ENCODE data around the gene PLA2G4D.

Gene PLA2G4D

DNA sequence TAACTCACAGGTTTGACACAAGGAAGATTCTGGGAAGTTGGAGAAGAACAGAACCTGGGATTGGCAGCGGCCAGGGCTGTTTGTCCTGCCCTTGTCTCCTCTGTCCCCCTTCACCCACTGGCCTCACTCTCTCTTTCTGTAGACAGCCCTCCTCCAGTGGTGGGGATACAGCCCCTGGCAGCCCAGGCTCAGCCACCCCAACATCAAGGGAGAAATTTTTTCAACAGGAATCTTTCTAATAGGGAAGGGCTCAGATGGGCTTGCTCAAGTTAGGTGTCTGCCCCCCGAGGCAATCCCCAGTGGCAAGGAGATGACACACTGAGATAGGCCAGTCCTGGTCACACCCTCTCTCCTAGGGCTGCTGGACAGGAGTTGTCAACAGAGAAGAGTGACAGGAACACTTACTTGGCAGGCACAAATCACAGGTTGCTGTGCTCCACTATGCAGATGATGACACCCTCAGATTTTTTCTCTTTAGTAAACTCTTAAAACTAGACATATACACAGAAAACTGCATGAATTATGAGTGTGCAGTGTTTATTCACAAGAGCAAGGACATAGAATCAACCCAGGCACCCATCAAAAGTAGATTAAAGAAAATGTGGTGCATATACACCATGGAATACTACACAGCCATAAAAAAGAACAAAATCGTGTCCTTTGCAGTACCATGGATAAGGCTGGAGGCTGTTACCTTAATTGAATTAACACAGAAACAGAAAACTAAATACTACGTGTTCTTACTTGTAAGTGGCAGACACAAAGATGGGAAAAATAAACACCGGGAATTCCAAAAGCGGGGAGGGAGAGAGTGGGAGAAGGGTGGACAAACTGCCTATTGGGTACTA lies 36.3 kb downstream of the PLA2G4D start:
- DNase-seq (ENCODE audit: low read depth in 1 of 2, low spot score in 1 of 2), result no peak

GRCh38 chr15:42056934-42057798 lies 37.2 kb downstream of the PLA2G4D start:
- DNase-seq (ENCODE audit: low read depth in 1 of 2, low spot score in 1 of 2), result peak in 1 of 2 donors; percentile 21

DNA sequence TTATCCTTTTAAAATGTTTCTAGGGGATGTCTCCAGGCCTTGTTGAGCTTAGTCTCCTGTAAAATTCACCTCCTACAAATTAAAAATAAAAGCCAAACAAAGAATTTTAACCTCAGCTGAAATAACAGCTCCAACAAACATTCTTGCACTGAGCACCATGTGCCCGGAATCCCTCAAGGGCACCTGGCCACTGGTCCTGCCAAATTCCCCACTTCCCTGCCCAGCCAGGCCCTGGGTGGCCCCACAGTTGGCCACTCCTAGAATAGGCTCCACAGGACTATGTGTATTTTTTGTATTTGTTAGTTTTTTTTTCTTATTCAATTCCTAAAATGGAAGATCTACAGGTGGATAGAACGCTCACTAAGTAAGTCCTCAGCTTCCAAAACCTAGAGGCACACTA lies 40.4 kb downstream of the PLA2G4D start:
- no peak for DNase-seq (ENCODE audit: low read depth in 1 of 2, low spot score in 1 of 2)

- DNase-seq (ENCODE audit: low read depth in 1 of 2, low spot score in 1 of 2), result no peak
These were observed 41.4 kb downstream of the PLA2G4D start for GRCh38 chr15:42053010-42053409.

DNA sequence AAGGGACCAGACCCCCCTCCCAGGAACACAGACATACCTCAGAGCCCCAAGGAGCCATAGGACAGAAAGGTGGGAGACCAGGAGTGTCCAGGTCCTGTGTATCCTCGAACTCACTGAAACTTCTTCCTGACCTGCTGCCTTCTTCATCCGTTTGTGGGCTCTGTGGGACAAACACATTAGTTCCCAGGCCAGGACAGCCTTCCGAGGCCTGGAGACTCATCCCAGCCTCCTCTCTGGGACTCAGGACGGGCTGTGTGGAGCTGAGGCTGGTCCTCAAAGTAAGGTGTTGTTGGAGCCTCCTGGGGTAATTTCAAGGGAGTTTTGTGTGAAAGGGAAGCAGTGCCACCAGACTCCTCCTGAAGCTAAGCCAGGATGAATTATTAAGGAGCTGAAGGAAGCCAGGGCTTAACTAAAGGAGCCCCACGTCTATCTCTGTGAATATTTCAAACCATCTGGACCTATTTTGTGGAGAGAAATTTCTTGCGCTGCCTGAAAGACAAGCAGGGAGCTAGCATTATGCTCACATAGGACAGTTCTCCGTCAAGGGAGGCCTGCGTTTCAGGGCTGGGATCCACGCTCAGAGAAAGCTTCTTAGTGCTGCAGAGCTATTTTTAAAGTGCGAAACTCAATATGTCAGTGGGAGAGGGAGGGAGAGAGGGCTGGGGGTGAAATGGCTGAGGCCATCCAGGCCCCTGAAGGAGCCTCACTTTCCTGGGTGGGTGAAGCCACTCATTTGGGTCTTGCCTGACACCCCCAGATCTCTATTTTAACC lies 43.7 kb downstream of the PLA2G4D start:
- DNase-seq (ENCODE audit: low read depth in 1 of 2, low spot score in 1 of 2), result no peak

GRCh38 chr15:42048821-42049200 lies 45.6 kb downstream of the PLA2G4D start:
- DNase-seq (ENCODE audit: low read depth in 1 of 2, low spot score in 1 of 2), result no peak

DNA sequence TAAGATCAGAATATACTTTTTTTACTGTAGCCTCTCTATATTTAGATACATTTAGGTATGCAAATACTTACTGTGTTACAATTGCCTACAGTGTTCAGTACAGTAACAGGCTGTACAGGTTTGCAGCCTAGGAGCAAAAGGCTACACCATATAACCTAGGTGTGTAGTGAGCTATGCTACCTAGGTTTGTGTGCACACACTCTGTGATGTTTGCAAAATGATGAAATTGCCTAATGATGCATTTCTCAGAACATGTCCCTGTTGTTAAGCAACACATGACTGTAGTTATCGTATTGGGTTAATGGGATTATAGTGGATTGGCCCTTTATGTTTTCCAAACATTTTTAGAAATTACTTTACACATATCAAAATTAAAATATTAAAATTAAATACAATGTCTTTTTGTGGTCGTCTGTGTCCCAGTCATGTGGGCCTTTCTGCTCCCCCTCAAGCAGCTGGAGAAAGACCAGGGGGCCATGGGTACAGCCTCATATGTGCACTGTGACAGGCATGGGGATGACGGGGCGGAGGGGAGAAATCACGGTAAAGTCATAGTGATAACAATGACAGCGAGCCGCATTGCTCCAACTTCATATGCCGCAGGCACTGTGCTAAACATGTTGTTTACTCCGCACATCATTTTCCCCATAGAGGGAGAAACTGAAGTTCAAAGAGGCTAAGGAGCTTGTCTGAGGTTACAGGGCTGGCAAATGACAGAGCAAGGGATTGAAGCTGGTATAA lies 46.1 kb downstream of the PLA2G4D start:
- DNase-seq (ENCODE audit: low read depth in 1 of 2, low spot score in 1 of 2), result no peak

GRCh38 chr15:42046597-42046996 lies 47.8 kb downstream of the PLA2G4D start:
- DNase-seq (ENCODE audit: low read depth in 1 of 2, low spot score in 1 of 2), result no peak

- DNase-seq (ENCODE audit: low read depth in 1 of 2, low spot score in 1 of 2), result no peak
These were observed 49.1 kb downstream of the PLA2G4D start for GRCh38 chr15:42045211-42045615.

DNA sequence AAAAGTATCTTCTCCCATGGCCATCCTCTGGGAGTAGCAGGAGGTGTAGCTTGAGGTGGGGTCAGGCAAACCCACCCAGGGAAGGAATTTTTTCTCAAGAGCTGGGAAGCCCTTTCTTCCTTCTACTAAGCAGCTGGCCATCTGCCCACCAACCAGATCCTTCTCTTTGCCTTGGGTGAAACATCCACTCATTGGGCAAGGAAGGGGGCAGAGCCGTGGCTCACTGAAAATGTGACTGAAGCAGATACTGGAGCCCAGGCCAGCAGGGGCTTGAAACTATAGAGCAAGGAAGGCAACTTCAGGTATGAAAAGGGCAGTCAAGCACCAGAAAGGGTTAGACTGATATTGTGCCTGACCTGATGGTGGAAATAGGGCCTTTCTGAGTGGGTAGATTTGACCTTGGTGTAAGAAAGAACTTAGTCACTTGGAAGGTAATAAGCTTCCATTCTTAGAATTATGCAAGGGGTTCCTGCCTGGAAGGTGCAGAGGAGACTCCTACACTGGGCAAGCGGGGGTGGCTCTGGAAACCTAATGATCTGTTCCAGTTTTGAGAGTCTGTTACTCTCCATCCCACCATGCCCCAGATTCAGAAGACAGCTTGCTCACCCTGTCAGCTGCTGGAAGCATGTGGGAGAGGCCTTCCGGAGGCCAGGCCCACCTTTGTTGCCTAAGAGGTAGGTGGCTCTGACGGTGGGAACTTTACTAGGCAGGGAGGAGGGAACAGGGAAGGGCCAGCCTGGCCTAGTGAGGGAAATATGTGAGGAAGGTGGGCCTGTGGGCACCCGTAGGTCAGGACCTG lies 51.6 kb downstream of the PLA2G4D start:
- no peak for DNase-seq (ENCODE audit: low read depth in 1 of 2, low spot score in 1 of 2)

- no peak for DNase-seq (ENCODE audit: low read depth in 1 of 2, low spot score in 1 of 2)
These were observed 56.0 kb downstream of the PLA2G4D start for GRCh38 chr15:42038401-42038800.

GRCh38 chr15:42037656-42038055 lies 56.7 kb downstream of the PLA2G4D start:
- DNase-seq (ENCODE audit: low read depth in 1 of 2, low spot score in 1 of 2), result no peak

DNA sequence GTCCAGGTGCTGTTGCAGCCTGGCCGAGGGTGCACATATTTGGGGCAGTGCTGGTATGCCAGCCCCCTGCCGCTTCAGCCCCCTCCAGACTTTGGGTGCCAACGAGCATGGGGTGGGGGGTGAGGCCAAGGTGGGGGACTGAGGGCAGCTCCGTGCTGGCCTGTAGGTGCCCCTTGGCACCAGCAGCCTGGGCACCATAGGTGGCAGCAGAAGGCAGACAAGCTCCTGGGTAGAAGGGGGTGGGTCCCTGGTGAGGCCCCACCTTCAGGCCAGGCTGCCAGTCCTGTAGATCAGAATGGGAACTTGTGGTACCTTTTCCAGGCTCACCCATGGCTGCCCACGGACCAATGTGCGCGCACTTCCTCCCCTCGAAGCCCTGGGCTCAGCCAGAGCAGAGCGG lies 57.4 kb downstream of the PLA2G4D start:
- DNase-seq (ENCODE audit: low read depth in 1 of 2, low spot score in 1 of 2), result no peak

- DNase-seq (ENCODE audit: low read depth in 1 of 2, low spot score in 1 of 2), result no peak
These were observed 58.1 kb downstream of the PLA2G4D start for GRCh38 chr15:42036112-42036905.

DNA sequence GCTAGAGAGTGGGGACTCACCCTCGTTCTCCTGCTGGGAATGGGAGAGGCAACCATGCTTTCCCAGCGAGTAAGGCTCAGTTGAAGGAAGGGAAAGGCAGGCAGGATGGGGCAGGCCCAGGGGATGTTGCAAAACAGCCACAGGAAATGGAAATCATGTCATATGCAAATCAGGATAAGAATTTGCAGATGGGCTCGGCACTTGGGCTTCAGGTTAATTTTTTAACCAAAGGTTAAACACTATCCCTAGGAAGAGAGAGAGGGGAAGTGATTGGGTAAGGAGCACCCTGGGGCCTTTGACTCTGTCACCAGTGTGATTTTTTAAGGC lies 59.0 kb downstream of the PLA2G4D start:
- DNase-seq (ENCODE audit: low read depth in 1 of 2, low spot score in 1 of 2), result no peak

- DNase-seq (ENCODE audit: low read depth in 1 of 2, low spot score in 1 of 2), result no peak
These were observed 59.5 kb downstream of the PLA2G4D start for GRCh38 chr15:42034628-42035434.

GRCh38 chr15:42033214-42033873 lies 61.0 kb downstream of the PLA2G4D start:
- no peak for DNase-seq (ENCODE audit: low read depth in 1 of 2, low spot score in 1 of 2)
